GM21529 (cell line): ENCODE results near the gene CDS1.
"Not testable (repeated sequence)": the region's sequence is repeated elsewhere in the genome, so short reads cannot be mapped to it uniquely, and the experiment has no call there.

Experiments used
- ATAC-seq: cut with Tn5 transposase; IDR thresholded peaks from one replicate; pipeline ENCODE4 v1.9.1; 2021; ENCODE audit not compliant: unreplicated experiment

CDS1 gene

DNA sequence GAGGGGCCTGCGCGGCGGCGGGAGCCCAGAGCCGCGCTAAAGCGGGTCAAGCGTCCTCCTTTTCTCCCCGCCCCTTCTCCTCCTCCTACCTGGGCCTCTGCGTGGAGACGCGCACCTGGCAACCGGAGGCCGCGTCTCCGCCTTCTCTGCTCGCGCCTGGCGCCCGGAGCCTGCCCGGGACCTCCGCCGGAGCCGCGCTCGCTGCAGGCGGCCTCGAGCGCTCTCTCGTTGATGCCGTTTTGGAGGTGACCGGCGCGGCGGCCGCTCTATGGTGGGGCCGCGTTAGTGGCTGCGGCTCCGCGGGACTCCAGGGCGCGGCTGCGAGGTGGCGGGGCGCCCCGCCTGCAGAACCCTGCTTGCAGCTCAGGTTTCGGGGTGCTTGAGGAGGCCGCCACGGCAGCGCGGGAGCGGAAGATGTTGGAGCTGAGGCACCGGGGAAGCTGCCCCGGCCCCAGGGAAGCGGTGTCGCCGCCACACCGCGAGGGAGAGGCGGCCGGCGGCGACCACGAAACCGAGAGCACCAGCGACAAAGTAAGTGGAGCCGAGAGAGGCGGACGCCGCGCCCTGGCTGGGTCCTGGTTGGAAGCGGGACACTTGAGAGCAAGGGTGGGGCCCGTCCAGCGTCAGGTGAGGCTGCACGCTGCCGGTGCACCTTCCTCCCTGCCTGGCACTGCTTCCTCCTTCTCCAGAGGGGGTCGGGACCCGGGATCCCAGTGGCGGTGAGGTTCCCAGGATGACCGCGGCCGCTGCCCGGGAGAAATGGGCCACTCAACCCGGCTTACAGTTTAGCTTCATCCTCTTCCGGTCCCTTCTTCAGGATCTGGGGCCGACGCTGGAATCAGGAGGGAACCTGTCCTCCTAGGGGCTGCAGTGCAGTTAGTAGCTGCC is at the start of gene CDS1:
Gene CDS1 (plus strand): TSS at position 140 of the 888 bp plus-strand sequence. CDS start 275 bp downstream, at position 415.
- ATAC-seq, result peak; percentile 43

DNA sequence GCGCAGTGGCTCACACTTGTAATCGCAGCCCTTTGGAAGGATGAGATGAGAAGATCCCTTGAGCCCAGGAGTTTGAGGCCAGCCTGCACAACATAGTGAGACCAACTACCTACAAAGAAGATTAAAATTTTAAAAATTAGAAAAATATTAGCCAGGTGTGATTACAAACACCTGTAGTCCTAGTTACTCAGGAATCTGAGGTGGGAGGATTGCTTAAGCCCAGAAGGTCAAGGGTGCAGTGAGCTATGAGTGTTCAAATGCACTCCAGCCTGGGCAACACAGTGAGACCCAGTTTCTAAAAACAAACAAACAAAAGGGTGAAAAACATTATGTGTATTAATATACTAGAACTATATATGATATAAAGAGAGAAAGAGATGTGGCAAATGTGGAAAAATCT is 47.0 kb upstream of the CDS1 start:
- ATAC-seq, result no peak

DNA sequence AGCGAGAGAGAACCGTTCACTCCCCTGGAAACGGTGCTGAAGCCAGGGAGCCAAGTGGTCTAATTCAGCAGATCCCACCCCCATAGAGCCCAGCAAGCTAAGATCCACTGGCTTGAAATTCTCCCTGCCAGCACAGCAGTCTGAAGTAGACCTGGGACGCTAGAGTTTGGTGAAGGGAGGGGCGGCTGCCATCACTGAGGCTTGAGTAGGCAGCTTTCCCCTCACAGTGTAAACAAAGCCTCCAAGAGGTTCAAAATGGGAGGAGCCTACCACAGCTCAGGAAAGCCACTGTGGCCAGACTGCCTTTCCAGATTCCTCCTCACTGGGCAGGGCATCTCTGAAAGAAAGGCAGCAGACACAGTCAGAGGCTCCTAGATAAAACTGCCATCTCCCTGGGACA is 37.8 kb upstream of the CDS1 start:
- ATAC-seq, result no peak

DNA sequence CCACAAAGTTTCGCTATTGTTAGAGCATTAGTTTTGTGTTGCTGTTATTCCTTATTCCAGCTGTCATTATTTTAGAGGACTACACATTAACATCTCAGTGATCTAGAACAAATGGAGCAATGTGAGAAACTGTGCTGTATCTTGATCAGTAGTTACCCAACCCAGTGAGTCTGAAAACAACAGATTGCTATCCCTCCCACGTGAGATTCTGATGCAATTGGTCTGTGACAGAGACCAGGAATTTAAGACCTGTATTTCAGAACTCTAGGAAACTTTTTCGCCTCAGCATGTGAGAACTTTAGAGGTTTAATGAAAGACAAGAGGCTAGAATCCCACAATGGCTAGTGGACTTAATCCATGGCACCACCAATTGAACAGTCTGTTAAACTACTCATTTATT is 35.7 kb upstream of the CDS1 start:
- ATAC-seq, result no peak

DNA sequence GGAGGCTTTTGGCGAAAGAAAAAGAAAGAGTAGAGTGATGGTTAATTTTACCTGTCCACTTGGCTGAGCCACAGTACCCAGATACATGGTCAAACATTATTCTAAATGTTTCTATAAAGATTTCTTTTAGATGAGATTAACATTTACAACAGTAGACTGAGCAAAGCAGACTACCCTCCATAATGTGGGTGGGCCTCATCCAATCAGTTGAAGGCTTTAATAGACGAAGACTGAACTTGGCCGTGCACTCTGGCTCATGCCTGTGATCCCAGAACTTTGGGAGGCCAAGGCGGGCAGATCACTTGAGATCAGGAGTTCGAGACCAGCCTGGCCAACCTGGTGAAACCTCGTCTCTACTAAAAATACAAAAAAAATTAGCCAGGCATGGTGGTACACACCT is 33.7 kb upstream of the CDS1 start:
- ATAC-seq, result not testable (repeated sequence)

DNA sequence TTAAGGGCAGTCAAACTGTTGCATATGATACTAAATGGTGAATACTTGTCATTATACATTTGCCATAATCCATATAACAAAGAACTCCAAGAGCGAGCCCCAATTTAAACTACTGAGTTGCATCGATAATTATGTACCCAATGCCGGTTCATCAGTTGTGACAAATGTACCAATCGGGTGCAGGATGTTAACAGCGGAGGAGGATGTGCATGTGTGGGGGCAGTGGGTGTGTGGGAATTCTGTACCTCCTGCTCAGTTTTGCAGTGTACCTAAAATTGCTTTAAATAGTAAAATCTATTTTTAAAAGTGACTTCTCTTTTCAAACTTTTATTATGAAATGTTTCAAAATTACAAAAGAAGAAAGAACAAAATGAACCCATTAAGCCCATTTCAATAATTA is 20.8 kb upstream of the CDS1 start:
- no peak for ATAC-seq

DNA sequence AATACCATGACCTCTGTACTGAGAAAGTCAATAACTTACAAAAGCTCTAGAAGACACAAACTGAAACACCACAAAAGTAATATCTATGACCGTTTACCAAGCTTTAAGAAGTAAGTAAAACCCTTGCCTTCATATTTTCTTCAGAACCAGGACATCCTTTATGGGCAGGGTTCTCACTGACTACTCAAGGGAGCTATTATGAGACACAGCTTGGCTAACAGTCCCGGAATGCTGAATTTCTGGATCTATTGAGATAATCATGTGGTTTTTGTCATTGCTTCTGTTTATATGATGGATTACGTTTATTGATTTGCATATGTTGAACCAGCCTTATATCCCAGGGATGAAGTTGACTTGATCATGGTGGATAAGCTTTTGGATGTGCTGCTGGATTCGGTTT is 19.9 kb upstream of the CDS1 start:
- no peak for ATAC-seq

DNA sequence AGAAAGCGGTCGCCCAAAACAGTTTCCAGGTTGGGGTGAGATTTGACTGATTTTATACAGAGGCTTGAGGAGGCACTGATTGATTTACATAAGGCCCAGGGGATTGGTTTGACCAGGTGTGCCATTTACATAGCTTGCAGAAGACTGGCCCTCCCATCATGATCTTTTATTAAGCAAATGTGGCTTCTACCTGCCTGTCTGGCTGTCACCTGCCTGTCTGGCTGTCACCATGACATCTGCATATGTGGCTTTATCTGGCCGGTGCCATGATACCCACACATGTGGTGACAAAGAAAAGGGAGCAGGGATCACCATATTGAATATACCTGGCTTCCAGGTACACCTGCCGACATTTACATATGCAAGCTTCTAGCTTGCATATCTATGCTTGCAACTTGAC is 17.0 kb upstream of the CDS1 start:
- no peak for ATAC-seq

DNA sequence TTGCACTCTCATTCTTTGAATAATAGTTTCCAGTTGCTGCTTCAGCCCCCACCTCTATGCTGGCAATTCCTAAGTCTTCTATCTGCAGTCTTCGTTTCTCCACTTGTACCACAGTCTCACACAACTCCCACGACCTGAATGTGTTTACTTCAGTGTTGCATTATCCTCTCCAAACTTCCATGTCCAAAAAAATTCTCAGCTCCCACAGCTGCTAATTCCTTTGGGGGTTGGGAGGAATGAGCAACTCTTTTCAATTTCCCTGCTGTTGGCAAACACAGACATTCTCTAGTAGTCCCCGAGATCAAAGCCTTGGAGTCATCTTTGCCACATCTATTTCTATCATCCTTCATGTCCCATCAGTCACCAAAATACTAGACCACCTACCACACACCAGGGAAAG is 14.4 kb upstream of the CDS1 start:
- no peak for ATAC-seq

DNA sequence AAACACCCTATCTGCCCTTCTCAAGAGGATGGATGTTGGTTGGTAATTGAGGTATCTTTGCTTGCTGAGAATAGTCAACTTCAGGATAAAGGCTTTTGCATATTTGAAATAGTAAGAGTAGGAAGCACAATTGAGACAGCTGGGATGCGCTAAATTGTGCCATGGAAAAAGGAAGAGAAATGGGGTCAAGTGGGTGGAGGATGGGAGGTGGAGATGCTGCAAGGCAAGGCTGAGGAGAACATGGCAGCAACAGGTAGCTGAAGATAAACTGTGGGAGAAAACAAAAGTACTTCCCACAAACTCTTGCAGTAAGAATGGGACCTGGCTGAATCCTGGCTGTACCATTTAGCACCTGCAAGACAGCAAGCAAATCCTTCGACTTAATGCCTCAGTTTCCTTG is 13.9 kb upstream of the CDS1 start:
- ATAC-seq, result no peak

DNA sequence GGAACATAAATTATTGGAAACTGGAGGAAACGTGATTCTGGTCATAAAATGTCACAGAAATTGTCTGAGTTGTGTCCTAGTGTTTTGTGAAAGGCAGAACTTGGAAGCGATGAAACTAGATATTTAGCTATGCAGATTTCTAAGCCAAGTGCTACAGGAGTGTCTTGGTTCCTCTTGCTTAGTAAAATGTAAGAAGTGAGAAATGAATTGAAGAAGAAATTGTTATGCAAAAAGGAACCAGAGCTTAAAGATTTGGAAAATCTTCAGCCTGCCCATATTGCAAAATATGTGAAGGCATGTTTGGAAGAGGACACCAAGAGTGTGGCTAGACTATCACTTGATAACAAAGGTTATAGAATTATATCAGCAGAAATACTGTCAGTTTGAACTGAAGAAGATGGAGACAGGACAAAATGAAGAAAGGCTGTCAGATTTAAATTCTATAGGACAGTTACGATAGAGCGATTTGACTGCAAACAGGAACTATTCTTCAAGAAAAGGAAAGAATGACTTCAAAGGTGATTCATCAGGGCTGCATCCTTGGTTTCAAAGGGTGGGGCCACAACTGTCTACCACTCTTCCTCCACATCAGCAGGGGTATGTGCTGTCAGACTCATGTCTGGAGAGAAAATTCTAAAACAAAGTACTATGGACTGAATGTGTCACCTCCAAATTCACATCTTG is 9.4 kb upstream of the CDS1 start:
- no peak for ATAC-seq

DNA sequence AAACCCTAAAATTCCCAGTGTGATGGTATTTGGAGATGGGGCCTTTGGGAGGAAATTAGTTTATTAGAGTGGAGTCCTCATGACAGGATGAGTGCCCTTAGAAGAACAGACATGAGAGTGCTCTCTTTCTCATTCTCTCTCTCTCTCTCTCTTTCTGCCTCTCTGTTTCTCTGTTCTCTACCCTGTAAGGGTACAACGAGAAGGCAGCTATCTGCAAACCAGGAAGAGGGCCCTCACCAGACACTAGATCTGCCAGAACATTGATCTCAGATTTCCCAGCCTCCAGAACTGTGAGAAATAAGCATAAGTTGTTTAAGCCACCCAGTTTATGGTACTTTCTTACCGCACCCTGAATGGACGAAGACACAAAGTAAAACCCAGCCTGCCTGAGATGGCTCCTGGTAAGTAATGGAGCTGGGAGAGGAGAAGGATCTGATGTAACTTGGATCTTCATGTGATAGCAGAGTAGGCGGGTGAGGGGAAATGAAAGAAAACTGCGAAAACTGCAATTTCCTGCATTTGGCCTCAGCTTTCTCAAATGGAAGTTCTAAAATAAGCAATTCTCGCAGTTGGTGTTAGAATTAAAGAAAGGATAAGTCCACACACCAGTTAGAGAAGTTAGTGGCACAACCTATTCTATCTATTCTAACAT is 8.7 kb upstream of the CDS1 start:
- no peak for ATAC-seq

DNA sequence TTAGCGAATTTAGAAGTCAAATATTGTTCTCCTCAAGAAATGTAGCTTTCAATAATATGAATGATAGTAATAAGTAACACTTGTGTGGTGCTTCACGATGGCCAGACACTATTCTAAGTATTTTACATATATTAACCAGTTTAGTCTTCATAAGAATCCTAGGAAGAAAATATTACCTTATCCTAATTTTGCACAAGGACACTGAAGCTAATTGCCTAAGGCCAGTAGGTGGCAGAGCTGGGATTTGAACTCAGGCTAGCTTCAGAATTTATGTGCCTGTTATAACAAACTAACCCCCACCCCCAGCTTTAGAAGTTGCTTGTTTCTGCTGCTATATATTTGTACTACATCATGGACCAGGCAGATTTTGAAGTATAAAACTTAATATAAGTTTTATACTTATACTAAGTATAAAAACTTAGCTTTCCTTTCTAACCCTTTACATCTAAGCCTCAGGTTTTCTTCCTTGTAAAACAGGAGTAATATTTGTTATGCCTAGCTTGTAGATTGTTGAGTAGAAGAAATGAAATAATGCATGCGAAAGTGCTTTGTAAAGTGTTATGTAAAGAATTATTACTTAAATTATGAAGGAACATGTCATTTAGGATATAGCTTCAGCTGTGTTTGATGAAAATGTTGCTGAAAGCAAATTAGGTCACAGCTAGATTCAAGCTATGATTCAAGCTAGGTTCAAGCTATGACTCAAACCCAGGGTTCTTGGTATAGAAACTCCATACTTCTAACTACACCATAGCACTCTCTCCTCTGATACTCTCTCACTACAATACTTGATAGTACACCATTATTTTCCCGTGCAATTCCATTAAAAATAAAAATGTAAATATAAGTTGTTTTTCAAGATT is 4.2 kb upstream of the CDS1 start:
- no peak for ATAC-seq

DNA sequence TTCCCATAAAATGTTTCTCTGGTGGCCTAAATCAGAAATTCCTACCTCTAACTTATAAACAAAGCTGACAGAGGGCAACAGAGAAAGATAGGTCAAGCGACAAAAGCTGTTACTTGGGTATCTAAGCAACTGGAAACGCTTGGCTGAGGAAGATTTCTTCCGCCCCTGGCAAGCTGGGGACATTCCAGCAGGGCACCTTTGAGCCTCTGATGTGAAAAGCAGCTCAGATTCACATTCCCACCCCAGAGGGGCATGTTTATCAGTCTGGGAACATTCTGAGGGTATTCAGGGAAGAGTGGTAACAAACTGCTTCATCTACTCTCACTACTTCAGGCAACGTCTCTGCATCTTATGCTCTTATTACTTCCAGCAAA is 3.5 kb upstream of the CDS1 start:
- no peak for ATAC-seq

DNA sequence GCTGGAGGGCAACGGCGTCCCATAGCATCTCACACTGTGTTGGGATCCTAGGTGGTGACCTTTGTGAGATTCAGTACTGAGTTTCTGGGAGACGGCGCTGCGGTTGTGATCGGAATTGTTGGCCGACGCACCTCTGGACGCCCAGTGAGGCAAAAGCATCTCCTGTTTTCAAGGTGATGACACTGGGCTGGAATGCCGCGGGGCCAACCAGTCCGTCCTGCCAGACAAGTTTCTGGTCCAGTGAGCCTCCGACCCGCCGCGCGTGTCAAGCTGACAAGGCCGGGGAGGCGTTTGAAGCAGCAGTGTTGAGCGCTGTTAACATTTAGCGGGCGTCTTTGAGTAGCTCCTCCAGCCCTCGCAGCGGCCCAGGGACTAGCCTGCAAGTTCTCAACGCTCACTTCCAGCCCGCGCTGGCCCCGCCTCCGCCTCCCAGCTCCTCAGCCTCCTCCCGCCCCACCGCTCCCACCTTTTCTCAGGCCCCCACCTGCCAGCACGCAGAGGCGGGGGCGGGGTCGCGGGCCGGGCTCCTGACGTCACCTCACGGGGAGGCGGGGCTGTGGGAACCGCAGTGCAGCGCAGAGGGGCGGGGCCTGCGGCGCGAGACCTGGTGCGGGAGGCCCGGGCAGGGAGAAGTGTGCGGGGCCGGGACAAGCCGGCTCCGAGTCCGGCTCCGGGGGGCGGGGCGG is 482 bp upstream of the CDS1 start:
- ATAC-seq, result peak; percentile 87

DNA sequence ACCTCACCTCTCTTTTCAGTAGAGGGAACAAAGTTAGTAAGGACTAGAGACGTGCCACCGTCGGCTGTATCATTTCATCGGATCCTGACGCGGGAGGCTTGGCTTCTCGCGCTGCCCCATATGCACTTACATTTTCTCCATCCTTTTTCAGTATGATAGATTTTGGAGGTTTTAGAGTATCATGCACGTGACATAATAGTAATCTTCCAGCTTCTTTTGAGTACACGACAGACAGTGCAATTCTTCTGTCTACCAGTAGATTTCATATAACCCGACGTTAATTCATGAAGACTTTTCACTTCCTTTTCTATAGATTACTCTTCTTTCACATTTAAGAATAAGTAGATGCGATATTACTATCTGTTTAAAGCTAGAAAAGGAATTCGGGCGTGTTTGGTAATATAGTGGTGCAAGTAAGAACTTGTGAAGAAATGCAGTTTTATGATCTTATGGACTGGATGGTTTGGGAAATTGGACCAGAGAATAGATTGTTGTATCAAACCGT is 1.0 kb downstream of the CDS1 start:
- no peak for ATAC-seq

DNA sequence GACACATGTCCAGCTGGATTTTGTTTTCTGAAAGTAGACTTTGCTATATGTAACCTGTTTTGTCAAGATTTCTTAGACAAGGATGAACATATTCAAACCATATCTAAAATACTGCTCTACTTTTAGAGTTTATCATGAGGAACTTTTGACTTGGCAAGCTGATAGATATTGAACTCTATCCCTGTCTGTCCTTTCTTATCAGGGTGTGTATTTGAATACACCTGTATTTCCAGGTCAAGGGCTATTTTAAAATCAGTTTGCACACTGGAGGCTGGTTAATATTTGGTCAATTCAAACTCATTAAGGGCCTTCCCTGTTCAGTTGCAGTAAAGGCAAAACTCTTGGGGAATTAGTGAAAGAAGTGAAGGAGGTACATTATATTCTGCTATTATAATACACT is 2.3 kb downstream of the CDS1 start:
- ATAC-seq, result no peak

DNA sequence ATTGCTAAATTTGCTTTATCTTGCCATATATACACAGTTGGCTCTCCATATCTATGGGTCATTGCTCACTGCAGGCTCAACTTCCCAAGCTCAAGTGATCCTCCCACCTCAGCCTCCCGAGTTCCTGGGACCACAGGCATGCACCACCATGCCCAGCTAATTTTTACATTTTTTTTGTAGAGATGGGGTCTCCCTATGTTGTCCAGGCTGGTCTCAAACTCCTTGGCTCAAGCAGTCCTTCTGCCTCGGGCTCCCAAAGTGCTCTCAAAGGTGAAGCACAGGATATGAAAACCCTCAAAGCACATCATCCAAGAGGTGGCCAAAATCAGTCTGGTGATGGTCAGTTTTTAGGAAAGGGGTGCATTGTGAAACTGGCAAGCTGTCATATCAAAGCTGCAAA is 11.8 kb downstream of the CDS1 start:
- ATAC-seq, result no peak

DNA sequence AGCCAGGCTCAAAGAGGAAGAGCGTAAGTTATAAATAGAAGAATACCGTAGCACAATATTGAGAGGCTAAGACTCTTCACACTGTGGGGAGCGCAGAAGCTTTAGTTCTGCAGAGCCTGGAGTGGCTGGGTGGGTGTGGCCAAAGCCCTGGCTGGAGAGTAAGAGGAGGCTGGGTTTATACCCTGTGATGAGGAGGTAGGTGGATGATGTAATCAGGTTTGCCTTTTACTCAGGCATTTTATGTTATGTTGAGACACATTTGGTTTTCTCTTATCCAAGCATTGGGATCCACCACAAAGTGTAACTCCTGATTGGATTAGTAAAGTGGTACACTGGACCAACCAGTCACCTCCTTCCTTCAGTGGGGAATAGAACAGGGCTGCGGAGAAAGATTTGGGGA is 13.9 kb downstream of the CDS1 start:
- ATAC-seq, result no peak

DNA sequence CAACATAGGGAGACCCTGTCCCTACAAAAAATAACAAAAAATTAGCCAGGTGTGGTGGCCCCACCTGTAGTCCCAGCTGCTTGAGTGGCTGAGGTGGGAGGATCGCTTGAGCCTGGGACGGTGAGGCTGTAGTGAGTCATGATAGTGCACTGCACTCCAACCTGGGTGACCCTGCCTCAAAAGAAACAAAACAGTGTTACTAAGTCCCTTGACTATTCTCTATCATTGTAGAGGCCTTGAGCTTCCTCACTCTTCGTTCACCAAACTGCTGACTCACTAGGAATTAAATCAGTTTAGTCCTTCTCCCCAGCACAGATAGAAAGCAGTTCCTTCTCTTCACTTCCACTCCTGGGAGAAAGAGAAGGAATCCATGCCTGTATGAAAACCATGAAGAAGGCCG is 14.5 kb downstream of the CDS1 start:
- no peak for ATAC-seq
